Activated naive CD4-positive, alpha-beta T cell (primary cell): ENCODE results near the gene MSRB1.
"Not testable (repeated sequence)": the region's sequence is repeated elsewhere in the genome, so short reads cannot be mapped to it uniquely, and the experiment has no call there.

Experiments used
- DNase-seq, 4 experiments: peaks; one replicate each; lab custom pipeline; 2025; lab: John Stamatoyannopoulos, UW

The MSRB1 gene

DNA sequence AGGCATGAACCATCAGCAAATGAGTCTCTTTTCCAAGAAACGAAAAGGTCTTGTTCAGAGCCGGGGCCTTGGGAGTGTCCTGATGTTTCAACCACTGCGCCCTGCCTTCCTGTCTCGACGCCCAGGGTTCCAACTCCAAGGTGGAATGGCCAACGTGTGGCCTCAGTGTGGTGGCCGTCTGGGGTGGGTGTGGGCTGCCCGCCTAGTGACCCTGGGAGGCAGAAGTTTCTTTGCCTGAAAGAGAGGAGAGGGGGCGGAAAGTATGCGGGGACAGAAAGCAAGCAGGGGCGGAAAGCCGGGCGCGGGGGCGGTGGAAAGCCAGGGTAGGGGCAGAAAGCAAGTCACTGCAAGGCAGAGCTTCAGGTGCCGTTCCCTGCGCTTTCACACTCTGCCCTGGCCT is 4.1 kb downstream of the MSRB1 start:
- no peak for DNase-seq

- DNase-seq: no peak
Observed at GRCh38 chr16:1938316-1938715, 4.7 kb downstream of the MSRB1 start.

GRCh38 chr16:1936945-1937479 is 6.0 kb downstream of the MSRB1 start:
- no peak for DNase-seq

GRCh38 chr16:1933097-1933661 is 9.8 kb downstream of the MSRB1 start:
- DNase-seq: no peak

DNA sequence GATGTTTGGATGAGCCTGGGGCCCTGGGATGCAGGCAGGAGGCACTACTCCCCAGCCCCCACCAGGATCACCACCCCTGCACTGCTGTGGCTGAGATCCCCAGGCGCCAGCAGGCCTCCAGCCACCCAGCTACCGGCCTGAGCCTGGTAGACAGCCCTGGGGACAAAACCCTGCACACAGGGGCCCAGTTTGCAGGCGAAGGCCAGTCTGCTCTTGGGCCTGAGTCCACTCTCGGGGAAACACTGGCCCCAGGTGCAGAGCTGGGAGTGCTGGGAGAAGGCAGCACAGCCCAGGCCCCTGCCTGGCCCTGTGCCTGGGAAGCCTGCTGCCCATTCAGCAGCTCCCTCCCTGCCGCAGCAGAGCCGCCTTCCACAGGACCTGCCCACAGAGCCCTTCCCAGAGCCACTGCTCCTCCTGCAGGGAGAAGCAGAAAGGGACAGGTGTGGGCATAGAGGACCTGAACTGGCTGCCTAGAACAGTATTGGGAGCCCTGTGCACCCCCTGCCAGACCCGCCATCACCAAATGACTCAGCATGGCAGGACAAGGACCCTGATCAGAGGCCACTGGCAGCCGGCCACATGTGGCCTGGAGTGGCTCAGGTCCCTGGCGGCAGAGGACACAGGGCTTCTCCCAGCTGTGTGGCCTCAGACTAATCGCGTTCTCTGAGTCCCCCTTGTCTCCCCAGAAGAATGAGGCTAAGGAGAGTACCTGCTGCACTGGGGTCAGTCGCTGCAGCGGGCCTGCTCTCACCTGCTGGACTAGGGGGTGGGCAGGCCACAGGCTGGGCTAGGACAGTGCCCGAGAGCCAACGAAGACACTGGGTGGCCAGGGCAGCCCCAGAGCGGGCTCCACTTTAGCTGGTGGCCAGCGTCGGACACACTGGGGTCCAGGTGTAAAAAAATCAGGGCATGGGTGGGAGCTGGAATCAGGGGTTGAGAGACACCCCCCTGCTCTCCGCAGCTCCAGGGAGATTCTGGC is 10.7 kb downstream of the MSRB1 start:
- DNase-seq: no peak

DNA sequence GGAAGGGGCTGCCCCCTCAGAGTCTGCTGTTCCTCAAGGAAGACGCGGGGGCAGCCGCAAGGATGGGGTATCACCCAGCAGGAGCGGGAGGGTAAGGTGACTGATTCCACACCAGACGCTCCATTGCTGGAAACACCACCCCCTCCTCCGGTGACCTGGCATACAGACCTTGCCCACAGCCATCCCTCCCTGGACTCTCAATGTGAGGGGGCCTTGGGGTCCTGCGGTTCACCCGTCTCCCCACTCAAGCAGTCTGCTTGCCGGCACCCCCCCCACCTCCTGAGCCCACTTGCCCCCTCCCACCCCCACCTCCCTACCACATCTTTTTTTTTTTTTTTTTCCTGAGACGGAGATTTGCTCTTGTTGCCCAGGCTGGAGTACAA is 12.7 kb downstream of the MSRB1 start:
- DNase-seq: no peak

DNA sequence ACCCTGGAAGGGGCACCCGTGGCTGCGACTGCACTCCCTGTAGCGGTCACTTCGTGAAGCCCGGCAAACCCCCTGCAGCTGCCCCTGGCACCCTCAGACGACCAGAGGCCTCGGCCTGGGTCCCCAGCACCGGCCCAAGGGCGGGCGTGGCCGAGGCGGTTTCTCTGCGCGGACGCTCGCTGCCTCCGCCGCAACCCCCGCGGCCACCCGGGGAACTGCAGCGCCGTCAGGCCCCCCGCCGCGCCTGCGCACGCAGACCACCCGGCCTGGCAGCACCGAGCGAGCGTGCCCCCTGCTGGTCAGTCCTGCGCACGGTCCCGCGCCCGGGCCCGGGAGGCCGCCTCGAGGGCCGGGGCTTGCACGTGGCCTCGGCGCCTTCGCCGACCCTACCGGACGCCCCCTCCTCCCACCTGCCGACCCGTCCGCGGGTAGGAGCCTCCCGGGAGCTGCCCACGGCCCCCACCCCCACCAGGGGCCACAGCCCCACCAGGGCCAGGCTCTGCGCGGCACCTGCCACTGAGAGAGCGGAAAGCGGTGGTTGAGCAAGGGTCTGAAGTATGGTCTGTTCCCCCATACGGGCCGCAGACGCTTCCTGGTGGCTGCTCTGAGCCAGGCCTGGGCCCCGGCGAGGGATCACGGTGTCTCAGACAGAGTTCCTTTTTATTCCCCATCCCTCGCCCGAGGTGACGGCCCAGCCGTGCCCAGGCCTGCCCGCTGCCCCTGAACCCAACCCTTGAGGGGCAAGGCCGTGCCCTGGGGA is 13.2 kb downstream of the MSRB1 start:
- peak; percentile 88 to 96 (median 93) for DNase-seq

DNA sequence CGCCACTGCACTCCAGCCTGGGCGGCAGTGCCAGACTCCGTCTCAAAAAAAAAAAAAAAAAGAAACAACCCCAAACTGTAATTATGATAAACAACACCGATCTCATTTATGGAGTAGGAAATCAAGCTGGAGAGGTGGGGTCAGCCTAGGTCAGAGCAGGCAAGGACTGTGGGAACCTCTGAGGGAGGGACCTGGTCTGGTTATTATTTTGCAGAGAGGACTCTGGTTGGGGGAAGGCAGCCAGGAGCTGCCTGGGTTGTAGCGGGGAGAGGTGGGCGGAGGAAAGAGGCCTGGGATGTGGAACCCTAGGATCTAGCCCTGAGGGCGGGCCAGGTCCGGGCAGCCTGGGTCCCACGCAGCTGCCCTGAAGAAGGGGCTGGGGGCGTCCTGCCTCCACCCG is 13.9 kb downstream of the MSRB1 start:
- DNase-seq: no peak

GRCh38 chr16:1926271-1926670 is 16.7 kb downstream of the MSRB1 start:
- no peak for DNase-seq

DNA sequence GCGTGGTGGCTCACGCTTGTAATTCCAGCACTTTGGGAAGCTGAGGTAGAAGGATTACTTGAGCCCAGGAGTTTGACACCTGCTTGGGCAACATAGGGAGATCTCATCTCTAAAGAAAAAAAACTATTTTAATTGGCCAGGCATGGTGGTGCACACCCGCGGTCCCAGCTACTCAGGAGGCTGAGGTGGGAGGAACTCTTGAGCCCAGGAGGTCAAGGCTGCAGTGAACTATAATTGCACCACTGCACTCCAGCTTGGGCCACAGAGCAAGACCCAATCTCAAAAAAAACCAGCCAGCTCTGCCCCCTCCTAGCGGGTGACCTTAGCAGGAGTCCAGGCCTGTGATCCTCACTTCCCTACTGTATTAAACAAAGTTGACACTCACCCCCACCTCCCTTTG is 18.9 kb downstream of the MSRB1 start:
- no peak for DNase-seq

DNA sequence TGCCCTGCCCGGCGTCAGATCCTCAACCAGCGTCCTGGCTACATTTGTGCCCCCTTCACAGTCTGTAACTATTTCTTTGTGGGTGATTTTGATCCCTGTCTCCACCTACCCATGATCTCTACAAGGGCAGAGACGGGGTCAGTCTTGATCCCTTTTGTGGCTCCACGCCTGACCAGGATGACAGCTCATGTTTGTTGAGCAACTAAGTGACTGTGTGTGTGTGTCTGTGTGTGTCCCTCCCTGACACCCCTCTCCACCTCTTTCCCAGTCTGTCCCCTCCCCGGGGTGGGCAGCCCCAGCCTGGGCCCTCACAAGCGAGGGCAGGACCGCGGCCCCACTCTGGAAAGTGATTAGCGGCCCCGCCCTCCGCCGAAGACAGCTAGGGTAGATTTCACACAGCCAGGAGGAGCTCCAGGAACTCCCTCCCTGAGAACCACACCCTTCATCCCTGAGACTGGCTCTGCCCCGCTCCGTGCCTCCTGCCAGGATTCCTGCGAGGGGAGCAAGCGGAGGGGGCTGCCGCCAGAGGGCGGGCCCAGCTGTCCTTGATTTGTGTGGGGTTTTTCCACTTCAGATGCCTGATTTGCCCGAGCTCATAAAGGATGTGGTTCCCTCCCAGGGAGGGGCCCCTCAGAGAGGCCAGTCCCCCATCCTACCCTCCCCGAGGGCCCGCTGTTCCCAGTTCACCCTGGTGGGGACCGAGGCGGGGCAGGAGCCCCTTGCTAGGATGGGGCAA is 19.5 kb downstream of the MSRB1 start:
- no peak for DNase-seq

DNA sequence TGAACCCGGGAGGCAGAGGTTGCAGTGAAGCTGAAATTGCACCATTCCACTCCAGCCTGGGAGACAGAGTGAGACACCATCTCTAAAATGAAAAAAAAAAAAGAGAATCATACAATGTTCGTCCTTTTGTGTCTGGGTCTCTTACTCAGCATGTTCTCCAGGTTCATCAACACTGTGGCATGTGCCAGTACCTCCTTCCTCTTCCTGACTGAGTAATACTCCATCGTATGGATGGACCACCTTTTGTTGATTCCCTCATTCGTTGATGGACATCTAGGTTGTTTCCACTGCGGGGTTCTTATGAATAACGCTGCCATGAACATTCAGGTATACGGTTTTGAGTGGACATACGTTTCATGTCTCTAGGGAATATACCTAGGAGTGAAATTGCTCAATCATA is 20.6 kb downstream of the MSRB1 start:
- no peak for DNase-seq

GRCh38 chr16:1920727-1921171 is 22.2 kb downstream of the MSRB1 start:
- DNase-seq: no peak

- not testable (repeated sequence) for DNase-seq
Observed at GRCh38 chr16:1920122-1920521, 22.9 kb downstream of the MSRB1 start.

GRCh38 chr16:1919327-1919998 is 23.5 kb downstream of the MSRB1 start:
- DNase-seq: no peak

- DNase-seq: no peak
Observed at GRCh38 chr16:1918351-1919326, 24.4 kb downstream of the MSRB1 start, which contains the start of gene HS3ST6. TSS of gene HS3ST6 (minus strand) at chr16:1918415. CDS start at chr16:1918323, 92 bp downstream.

DNA sequence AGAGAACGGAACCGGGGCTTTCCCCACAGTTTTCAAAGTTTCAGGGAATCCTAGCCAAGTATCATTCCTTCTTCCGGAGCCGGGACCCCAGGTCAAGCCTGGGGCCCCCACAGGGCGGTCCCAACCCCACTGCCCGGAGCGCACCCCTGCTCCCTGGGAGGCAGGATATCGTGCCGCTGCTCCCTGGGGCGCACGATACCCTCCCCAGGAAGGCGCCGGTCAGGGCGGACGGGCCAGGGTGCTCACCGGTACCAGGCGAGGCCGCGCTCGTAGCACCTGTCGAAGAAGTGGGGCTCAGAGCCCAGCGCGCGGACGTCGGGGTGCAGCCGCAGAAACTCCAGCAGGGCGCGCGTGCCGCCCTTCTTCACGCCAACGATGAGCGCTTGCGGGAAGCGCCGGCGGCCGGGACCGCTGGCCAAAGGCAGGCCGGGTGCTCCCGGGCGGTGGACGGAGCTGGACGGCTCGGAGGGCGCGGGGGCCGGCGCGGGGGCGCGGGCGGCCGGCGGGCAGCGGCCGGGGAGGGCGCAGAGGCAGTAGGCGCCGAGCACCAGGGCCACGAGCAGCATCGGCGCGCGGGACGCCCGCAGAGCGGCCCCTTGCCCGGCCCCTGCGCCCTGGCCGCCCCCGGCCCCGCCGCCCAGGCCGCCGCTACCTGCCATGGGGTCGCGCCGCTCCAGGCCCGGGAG is 25.2 kb downstream of the MSRB1 start:
- DNase-seq: no peak

DNA sequence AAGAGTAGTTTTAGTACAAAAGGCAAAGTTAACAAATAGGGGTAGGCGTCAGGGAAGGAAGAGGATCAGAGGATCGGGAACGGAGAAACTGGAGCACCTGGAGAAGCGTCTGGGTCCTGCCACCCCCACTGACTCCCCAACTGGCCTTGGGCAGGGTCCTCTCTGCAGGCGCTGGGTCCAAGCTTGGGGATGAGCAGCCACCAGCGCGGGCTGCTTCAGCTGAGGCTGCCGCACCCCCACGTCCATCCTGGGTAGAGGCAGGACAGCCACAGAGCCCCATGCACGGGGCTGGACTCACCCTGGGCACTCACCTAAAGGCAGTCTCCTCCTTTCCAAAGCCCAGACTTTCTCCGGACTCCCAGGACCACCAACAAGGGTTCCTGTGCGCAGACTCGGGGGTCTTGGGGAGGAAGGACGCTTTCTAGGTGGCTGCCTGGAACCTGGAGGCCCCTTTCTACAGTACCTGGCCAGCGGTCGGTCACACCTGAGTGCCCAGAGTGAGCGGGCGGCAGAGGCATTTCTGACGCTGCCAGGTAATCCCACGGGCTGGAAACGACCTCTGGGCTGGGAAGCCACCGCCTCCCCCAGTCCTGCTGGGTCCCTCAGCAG is 25.8 kb downstream of the MSRB1 start:
- no peak for DNase-seq

DNA sequence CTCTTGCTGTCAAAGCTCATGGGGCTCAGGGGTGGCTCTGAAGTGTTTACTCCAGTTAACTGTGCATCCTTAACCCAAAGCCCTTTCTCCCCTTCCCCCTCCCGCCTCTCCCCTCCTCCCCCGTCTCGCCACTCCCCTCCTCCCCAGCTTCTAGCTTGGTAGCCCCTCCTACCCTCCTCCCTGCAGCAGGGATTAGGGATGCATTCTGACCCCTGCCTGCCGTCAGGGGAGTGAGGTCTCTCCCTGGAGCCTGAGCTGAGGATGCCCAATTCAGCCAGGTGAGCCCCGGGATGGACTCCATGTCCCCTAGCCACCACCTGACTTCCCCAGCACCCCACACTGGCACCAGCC is 26.4 kb downstream of the MSRB1 start:
- no peak for DNase-seq
